SK-N-SH (cell line): Measurements from ENCODE around the gene ZNF490. TPM values are rescaled to one million over a fixed set of nuclear protein-coding genes. Genes with fewer than 3 reads are reported as not detected.

ENCODE experiments used
- CTCF ChIA-PET: fragments of 300-600, 350-600 bp; formaldehyde crosslinking; extraction: SDS; loops from one replicate; lab custom pipeline; 2021; lab: Yijun Ruan, JAX
- POLR2A ChIA-PET: fragments of 350-600 bp; sonication (Branson Sonifier 250); formaldehyde crosslinking; extraction: SDS; loops from one replicate; lab custom pipeline; 2020; ENCODE audit warnings: antibody characterized with exemption, inconsistent platforms; lab: Yijun Ruan, JAX
- DNase-seq: peaks from one replicate; pipeline ENCODE4 v3.0.0; 2012
- H2AFZ ChIP-seq: fragments of 200-600 bp; sonication (generic); 2 replicates; pipeline ENCODE4 v1.8.1; 2016; ENCODE audit warnings: antibody characterized with exemption, mild to moderate bottlenecking, low read depth
- H3F3A ChIP-seq: fragments of 200-600 bp; sonication (generic); replicated peaks from 2 replicates; pipeline ENCODE3; 2016; ENCODE audit warnings: antibody characterized with exemption, mild to moderate bottlenecking; ENCODE audit not compliant: insufficient read depth
- H3K27ac ChIP-seq, 2 experiments: fragments of 200-500 bp in 1 of 2; fragments of 200-600 bp in 1 of 2; sonication (Bioruptor generic) in 1 of 2; sonication (generic), shearing (Covaris generic) in 1 of 2; 2 replicates each; pipeline versions ENCODE4 v1.5.1 to v1.6.1; 2014 to 2016; ENCODE audit warnings: low read depth in 2 of 2, inconsistent platforms in 1 of 2, low read length in 1 of 2, mild to moderate bottlenecking in 1 of 2, mixed read lengths in 1 of 2
- H3K27me3 ChIP-seq: fragments of 200-600 bp; sonication (generic), shearing (Covaris generic); 2 replicates; pipeline ENCODE4 v1.6.1; 2016; ENCODE audit warnings: mixed run types; ENCODE audit not compliant: insufficient read depth
- H3K36me3 ChIP-seq, 2 experiments: fragments of 200-500 bp in 1 of 2; fragments of 200-600 bp in 1 of 2; sonication (Bioruptor generic) in 1 of 2; sonication (generic) in 1 of 2; replicated peaks in 1 of 2; 2 replicates each; pipeline versions ENCODE3 to v1.5.1; 2014 to 2016; ENCODE audit warnings: low read length in 1 of 2, mild to moderate bottlenecking in 1 of 2; ENCODE audit not compliant: insufficient read depth in 2 of 2, control insufficient read depth in 1 of 2
- H3K4me1 ChIP-seq, 2 experiments: fragments of 200-500 bp in 1 of 2; fragments of 200-600 bp in 1 of 2; sonication (Bioruptor generic) in 1 of 2; sonication (generic), shearing (Covaris generic) in 1 of 2; 2 replicates each; pipeline versions ENCODE4 v1.5.1 to v1.6.1; 2014 to 2016; ENCODE audit warnings: low read depth in 1 of 2, low read length in 1 of 2, mixed run types in 1 of 2; ENCODE audit not compliant: insufficient read depth in 2 of 2, control insufficient read depth in 1 of 2
- H3K4me2 ChIP-seq: fragments of 200-600 bp; sonication (generic), shearing (Covaris generic); 2 replicates; pipeline ENCODE4 v1.6.1; 2017; ENCODE audit warnings: mixed run types
- H3K4me3 ChIP-seq, 2 experiments: fragments of 200-500 bp in 1 of 2; fragments of 200-600 bp in 1 of 2; sonication (Bioruptor generic) in 1 of 2; sonication (generic), shearing (Covaris generic) in 1 of 2; 2 replicates each; pipeline versions ENCODE4 v1.5.1 to v1.8.1; 2014 to 2016; ENCODE audit warnings: low read depth in 2 of 2, inconsistent platforms in 1 of 2, low read length in 1 of 2, mild to moderate bottlenecking in 1 of 2, mixed read lengths in 1 of 2, moderate library complexity in 1 of 2
- H3K79me2 ChIP-seq: fragments of 200-600 bp; sonication (generic); 2 replicates; pipeline ENCODE4 v1.8.1; 2017; ENCODE audit warnings: mild to moderate bottlenecking; ENCODE audit not compliant: insufficient read depth
- H3K9ac ChIP-seq: fragments of 200-600 bp; sonication (generic); 2 replicates; pipeline ENCODE4 v1.6.1; 2017; ENCODE audit warnings: mixed run types
- H3K9me2 ChIP-seq: fragments of 200-600 bp; sonication (generic); 2 replicates; pipeline ENCODE4 v1.6.1; 2017; ENCODE audit warnings: mixed run types
- H3K9me3 ChIP-seq: fragments of 200-600 bp; sonication (generic); 2 replicates; pipeline ENCODE4 v1.6.1; 2017; ENCODE audit warnings: mixed run types, mild to moderate bottlenecking, moderate library complexity
- H4K20me1 ChIP-seq: fragments of 200-600 bp; sonication (generic); 2 replicates; pipeline ENCODE4 v1.6.1; 2017; ENCODE audit warnings: mild to moderate bottlenecking, mixed run types; ENCODE audit not compliant: insufficient read depth
- CTCF ChIP-seq: fragments of 200-600 bp; sonication (generic); IDR thresholded peaks from 2 replicates; pipeline ENCODE4 v1.6.1; 2017; ENCODE audit warnings: antibody characterized with exemption, mild to moderate bottlenecking, moderate library complexity
- ELF1 ChIP-seq: IDR thresholded peaks from 2 replicates; pipeline ENCODE4 v1.4.0; 2012
- EZH2phosphoT487 ChIP-seq: fragments of 200-600 bp; sonication (generic); IDR thresholded peaks from 2 replicates; pipeline ENCODE4 v1.6.1; 2017; ENCODE audit warnings: low read depth, mixed run types, mild to moderate bottlenecking, antibody characterized with exemption, moderate library complexity, borderline replicate concordance
- NRF1 ChIP-seq: IDR thresholded peaks from 2 replicates; pipeline ENCODE4 v1.6.1; 2012; ENCODE audit warnings: low read depth, mild to moderate bottlenecking, low read length
- POLR2AphosphoS5 ChIP-seq: IDR thresholded peaks from 2 replicates; pipeline ENCODE4 v1.6.1; 2012; ENCODE audit warnings: low read depth, low read length
- RCOR1 ChIP-seq: fragments of 150-350 bp; IDR thresholded peaks from 2 replicates; pipeline ENCODE4 v1.6.1; 2017; ENCODE audit warnings: antibody characterized with exemption, low read length
- RFX5 ChIP-seq: IDR thresholded peaks from 2 replicates; pipeline ENCODE4 v1.6.1; 2012; ENCODE audit warnings: mild to moderate bottlenecking, improper control_type of control experiment, low read length
- TAF1 ChIP-seq: IDR thresholded peaks from 2 replicates; pipeline ENCODE4 v1.6.1; 2012; ENCODE audit warnings: low read depth, mild to moderate bottlenecking, low read length, moderate library complexity, borderline replicate concordance
- TEAD4 ChIP-seq: IDR thresholded peaks from 2 replicates; pipeline ENCODE4 v1.4.0; 2012; ENCODE audit warnings: mild to moderate bottlenecking, borderline replicate concordance; ENCODE audit not compliant: insufficient read depth
- WGBS: methylation state at CpG from one replicate; pipeline ENCODE4 v1.1.6; 2017; ENCODE audit warnings: low lambda C conversion rate; 5-methylcytosine and 5-hydroxymethylcytosine counted together
- polyA plus RNA-seq, 3 experiments: library from polyadenylated mRNA; depleted of rRNA; stranded (reverse); fragments of >200 nt; gene quantifications; 2 replicates each; pipeline ENCODE4 v1.2.3, GENCODE V29; 2012
- TF ChIP-seq, protein P1 (sequence below): fragments of 150-350 bp; IDR thresholded peaks from 2 replicates; pipeline ENCODE4 v1.6.1; 2017; ENCODE audit warnings: antibody characterized with exemption, low read length, low read depth, borderline replicate concordance
- TF ChIP-seq, protein P2 (sequence below): IDR thresholded peaks from 2 replicates; pipeline ENCODE4 v1.4.0; 2012; ENCODE audit warnings: low read depth
- TF ChIP-seq, protein P3 (sequence below): IDR thresholded peaks from 2 replicates; pipeline ENCODE4; 2012

The ZNF490 gene
- polyA plus RNA-seq, 1 of the 3 experiments (the other 2 are of a cell fraction) = 1.3 TPM

GRCh38 chr19:12638611-12639182 is 28.1 kb upstream of the ZNF490 start (continued):
- TF ChIP-seq, protein P1, sequence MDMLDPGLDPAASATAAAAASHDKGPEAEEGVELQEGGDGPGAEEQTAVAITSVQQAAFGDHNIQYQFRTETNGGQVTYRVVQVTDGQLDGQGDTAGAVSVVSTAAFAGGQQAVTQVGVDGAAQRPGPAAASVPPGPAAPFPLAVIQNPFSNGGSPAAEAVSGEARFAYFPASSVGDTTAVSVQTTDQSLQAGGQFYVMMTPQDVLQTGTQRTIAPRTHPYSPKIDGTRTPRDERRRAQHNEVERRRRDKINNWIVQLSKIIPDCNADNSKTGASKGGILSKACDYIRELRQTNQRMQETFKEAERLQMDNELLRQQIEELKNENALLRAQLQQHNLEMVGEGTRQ = no peak
- no peak for TF ChIP-seq POLR2AphosphoS5
- no peak for TF ChIP-seq RCOR1
- TF ChIP-seq, protein P2, sequence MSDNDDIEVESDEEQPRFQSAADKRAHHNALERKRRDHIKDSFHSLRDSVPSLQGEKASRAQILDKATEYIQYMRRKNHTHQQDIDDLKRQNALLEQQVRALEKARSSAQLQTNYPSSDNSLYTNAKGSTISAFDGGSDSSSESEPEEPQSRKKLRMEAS = no peak
- TF ChIP-seq, all 33 proteins: peak for 0

DNA sequence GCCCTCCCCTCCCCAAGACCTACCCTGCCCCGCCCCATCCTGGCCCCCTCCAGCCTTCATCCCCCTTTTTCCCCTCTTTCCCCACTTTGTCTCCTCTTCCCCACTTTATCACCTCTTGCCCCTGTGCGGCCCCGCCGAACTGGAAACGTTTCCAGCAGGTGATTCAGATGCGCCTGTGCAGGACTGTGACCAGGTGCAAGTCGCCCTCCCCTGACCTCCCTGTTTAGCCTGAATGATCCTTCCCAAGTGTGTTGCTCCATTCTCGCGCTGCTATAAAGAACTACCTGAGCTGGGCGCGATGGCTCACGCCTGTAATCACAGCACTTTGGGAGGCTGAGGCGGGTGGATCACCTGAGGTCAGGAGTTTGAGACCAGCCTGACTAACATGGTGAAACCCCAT is 26.0 kb upstream of the ZNF490 start:
- no peak overlapping the region for H3K4me2 ChIP-seq
- no peak overlapping the region for H3K4me3 ChIP-seq
- H3K9ac ChIP-seq = no peak overlapping the region
- peaks cover 0 to 5% of the 10 kb centered on the region in 2 experiments; a peak in 1 of 4 replicates for H3K4me1 ChIP-seq
- H3K27me3 ChIP-seq = no peaks in the 10 kb centered on the region
- 84% methylated on average over 13 of the region's 13 CpGs for WGBS
- ChIA-PET POLR2A (no interaction called here), CTCF (no interaction called here)
- TF ChIP-seq CTCF (no peak), EZH2phosphoT487 (no peak), NRF1 (no peak), TAF1 (no peak), RFX5 (no peak), ELF1 (no peak), TEAD4 (no peak)
- TF ChIP-seq, protein P1 = no peak
- TF ChIP-seq, protein P3, sequence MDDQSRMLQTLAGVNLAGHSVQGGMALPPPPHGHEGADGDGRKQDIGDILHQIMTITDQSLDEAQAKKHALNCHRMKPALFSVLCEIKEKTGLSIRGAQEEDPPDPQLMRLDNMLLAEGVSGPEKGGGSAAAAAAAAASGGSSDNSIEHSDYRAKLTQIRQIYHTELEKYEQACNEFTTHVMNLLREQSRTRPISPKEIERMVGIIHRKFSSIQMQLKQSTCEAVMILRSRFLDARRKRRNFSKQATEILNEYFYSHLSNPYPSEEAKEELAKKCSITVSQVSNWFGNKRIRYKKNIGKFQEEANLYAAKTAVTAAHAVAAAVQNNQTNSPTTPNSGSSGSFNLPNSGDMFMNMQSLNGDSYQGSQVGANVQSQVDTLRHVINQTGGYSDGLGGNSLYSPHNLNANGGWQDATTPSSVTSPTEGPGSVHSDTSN = no peak
- no peaks in the 10 kb centered on the region for H3K9me2 ChIP-seq
- 0 out of 2 replicates have a peak, but pooled peaks cover 3% of the 10 kb centered on the region for H3K9me3 ChIP-seq
- H3K27ac ChIP-seq = no peak overlapping the region
- no peak overlapping the region for H2AFZ ChIP-seq
- H3K79me2 ChIP-seq = no peaks in the 10 kb centered on the region
- peaks cover 17% of the 10 kb centered on the region for H3F3A ChIP-seq
- no peak for DNase-seq
- H4K20me1 ChIP-seq = no peaks in the 10 kb centered on the region
- H3K36me3 ChIP-seq = peaks cover 0 to 15% of the 10 kb centered on the region in 2 experiments
